Progenitor cell of endocrine pancreas (in vitro differentiated cells): Measurements from ENCODE around the gene CTSD. TPM values are rescaled to one million over a fixed set of nuclear protein-coding genes. Genes with fewer than 3 reads are reported as not detected.
"Not testable (repeated sequence)": the region's sequence is repeated elsewhere in the genome, so short reads cannot be mapped to it uniquely, and the experiment has no call there.

ENCODE experiments used
- DNase-seq: peaks from one replicate; pipeline ENCODE4 v3.0.0; 2021; ENCODE audit warnings: low spot score; ENCODE audit not compliant: unreplicated experiment
- H3K27ac Mint-ChIP-seq: 2 replicates; pipeline ENCODE4 v1.8.0; 2021; ENCODE audit warnings: mild to moderate bottlenecking, moderate library complexity, mixed read lengths
- H3K27me3 Mint-ChIP-seq: 2 replicates; pipeline ENCODE4 v1.8.0; 2021; ENCODE audit warnings: mixed read lengths
- H3K36me3 Mint-ChIP-seq: 2 replicates; pipeline ENCODE4 v1.8.0; 2022; ENCODE audit warnings: mixed read lengths; ENCODE audit not compliant: insufficient read depth
- H3K4me1 Mint-ChIP-seq: 2 replicates; pipeline ENCODE4 v1.8.0; 2021; ENCODE audit warnings: low read depth, mixed read lengths
- H3K4me3 Mint-ChIP-seq: 2 replicates; pipeline ENCODE4 v1.8.0; 2021; ENCODE audit warnings: low read depth, mild to moderate bottlenecking, moderate library complexity, mixed read lengths
- H3K9me3 Mint-ChIP-seq: 2 replicates; pipeline ENCODE4 v1.8.0; 2021; ENCODE audit warnings: low read depth, mixed read lengths
- CTCF ChIP-seq: fragments of 200-600 bp; sonication (generic); IDR thresholded peaks from one replicate; pipeline ENCODE4 v1.5.0; 2021; ENCODE audit warnings: antibody characterized with exemption, mild to moderate bottlenecking; ENCODE audit not compliant: unreplicated experiment
- total RNA-seq: library from RNA; stranded (reverse); gene quantifications from 2 replicates; pipeline ENCODE4 v1.2.1, GENCODE V29; 2021

The CTSD gene
- total RNA-seq, 1 donor from 2014 or later, result 158 TPM

GRCh38 chr11:1771273-1771672 is 7.5 kb upstream of the CTSD start:
- DNase-seq, result no peak
- H3K27me3 Mint-ChIP-seq, result peaks cover 42% of the 10 kb centered on the region
- H3K4me1 Mint-ChIP-seq, result peaks cover 7% of the 10 kb centered on the region
- no peak for TF ChIP-seq CTCF
- no peaks in the 10 kb centered on the region for H3K36me3 Mint-ChIP-seq
- no peak overlapping the region for H3K4me3 Mint-ChIP-seq
- no peak overlapping the region for H3K27ac Mint-ChIP-seq
- no peaks in the 10 kb centered on the region for H3K9me3 Mint-ChIP-seq

- Mint-ChIP-seq H3K36me3 (no peaks in the 10 kb centered on the region), H3K27ac (no peak overlapping the region), H3K9me3 (no peaks in the 10 kb centered on the region), H3K4me3 (no peak overlapping the region), H3K27me3 (peaks cover 42% of the 10 kb centered on the region), H3K4me1 (peaks cover 7% of the 10 kb centered on the region)
- DNase-seq, result no peak
- no peak for TF ChIP-seq CTCF
Measured at GRCh38 chr11:1770528-1770927, 6.8 kb upstream of the CTSD start.

- Mint-ChIP-seq H3K9me3 (no peaks in the 10 kb centered on the region), H3K4me3 (no peak overlapping the region), H3K4me1 (peaks cover 7% of the 10 kb centered on the region), H3K27ac (no peak overlapping the region), H3K27me3 (peaks cover 42% of the 10 kb centered on the region), H3K36me3 (no peaks in the 10 kb centered on the region)
- TF ChIP-seq CTCF, result no peak
- DNase-seq, result no peak
Measured at GRCh38 chr11:1770061-1770460, 6.3 kb upstream of the CTSD start.

- H3K27ac Mint-ChIP-seq, DNase-seq, H3K4me3 Mint-ChIP-seq, H3K9me3 Mint-ChIP-seq, H3K36me3 Mint-ChIP-seq, H3K4me1 Mint-ChIP-seq: not testable (repeated sequence)
- peaks cover 36% of the 10 kb centered on the region for H3K27me3 Mint-ChIP-seq
Measured at GRCh38 chr11:1769304-1769936, 5.7 kb upstream of the CTSD start.

GRCh38 chr11:1768141-1768469 is 4.4 kb upstream of the CTSD start:
- Mint-ChIP-seq H3K27ac (no peak overlapping the region), H3K9me3 (no peaks in the 10 kb centered on the region), H3K4me3 (no peak overlapping the region), H3K36me3 (no peaks in the 10 kb centered on the region), H3K4me1 (peaks cover 10% of the 10 kb centered on the region), H3K27me3 (peaks cover 32% of the 10 kb centered on the region)
- no peak for TF ChIP-seq CTCF
- DNase-seq, result no peak

- Mint-ChIP-seq H3K27me3 (peaks cover 32% of the 10 kb centered on the region), H3K27ac (no peak overlapping the region), H3K36me3 (no peaks in the 10 kb centered on the region), H3K4me3 (no peak overlapping the region), H3K4me1 (peaks cover 10% of the 10 kb centered on the region), H3K9me3 (no peaks in the 10 kb centered on the region)
- TF ChIP-seq CTCF, result no peak
- DNase-seq, result no peak
Measured at GRCh38 chr11:1767399-1768140, 3.8 kb upstream of the CTSD start.
